ENCODE results near the gene CYTH4.

DNA sequence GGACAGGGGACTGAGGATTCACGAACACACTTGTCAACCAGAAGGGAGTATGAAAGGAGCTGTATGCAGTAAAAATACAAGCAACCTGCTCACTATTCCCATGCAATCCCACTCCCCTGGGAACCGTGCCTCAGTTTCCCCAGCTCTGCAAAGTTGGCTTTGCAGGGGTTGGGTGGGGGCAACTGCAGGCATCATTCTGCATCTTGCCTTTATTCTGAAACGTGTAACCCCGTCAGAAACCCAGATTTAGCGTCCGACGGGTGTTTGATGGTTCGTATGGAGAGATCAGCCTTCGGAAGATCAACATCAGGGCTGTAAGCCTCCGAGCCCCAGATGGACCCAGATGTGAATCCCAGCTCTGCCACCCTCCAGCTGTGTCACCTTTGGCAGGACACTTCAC lies 3.6 kb downstream of the CYTH4 start:
- TF ChIP-seq RAD21 (IDR thresholded peaks at IDR 0.05) (no peak), NR2F2 (IDR thresholded peaks at IDR 0.05) (no peak)
